Ascending aorta (tissue), 2 donors: ENCODE data around the gene MYLK2. TPM values are rescaled to one million over a fixed set of nuclear protein-coding genes. Genes with fewer than 3 reads are reported as not detected.

Source experiments
- DNase-seq, 2 donors: peaks; one replicate each; pipeline ENCODE4 v3.0.0-alpha.2; 2019; ENCODE audit warnings: low spot score in 2 of 2
- H3K27ac ChIP-seq, 2 donors: fragments of 200-600 bp; sonication (generic); one replicate each; pipeline ENCODE4 v1.5.1; 2016 to 2017; ENCODE audit warnings: mild to moderate bottlenecking in 1 of 2
- H3K27me3 ChIP-seq: fragments of 200-600 bp; sonication (generic); one replicate; pipeline ENCODE4 v1.5.1; 2017
- H3K36me3 ChIP-seq, 2 donors: fragments of 200-600 bp; sonication (generic); one replicate each; pipeline ENCODE4 v1.5.1; 2016
- H3K4me1 ChIP-seq, 2 donors: fragments of 200-600 bp; sonication (generic); one replicate each; pipeline ENCODE4 v1.5.1; 2016 to 2017; ENCODE audit warnings: mild to moderate bottlenecking in 1 of 2
- H3K4me3 ChIP-seq, 2 donors: fragments of 200-600 bp; sonication (generic); one replicate each; pipeline ENCODE4 v1.5.1; 2016 to 2017; ENCODE audit warnings: mild to moderate bottlenecking in 1 of 2
- H3K9me3 ChIP-seq, 2 donors: fragments of 200-600 bp; sonication (generic); one replicate each; pipeline ENCODE4 v1.5.1; 2016
- intact Hi-C: fragments of 100-400 bp; cut with DNase I; formaldehyde crosslinking; loops from one replicate; pipeline ENCODE4 v1.15.1; 2023
- total RNA-seq: library from RNA; depleted of rRNA; stranded (reverse); fragments of >200 nt; gene quantifications from one replicate; pipeline ENCODE4 v1.1.0, GENCODE V29; 2016
- TF ChIP-seq, protein P1 (sequence below), 3 experiments: fragments of 200-600 bp in 2 of 3; fragments of 450-650 bp in 1 of 3; sonication (generic) in 2 of 3; IDR thresholded peaks; one replicate each; pipeline ENCODE4 v1.5.1; 2016 to 2019; ENCODE audit warnings: antibody characterized with exemption in 3 of 3, mild to moderate bottlenecking in 1 of 3, moderate library complexity in 1 of 3

MYLK2 gene
- total RNA-seq, 1 donor from 2014 or later: not detected

DNA sequence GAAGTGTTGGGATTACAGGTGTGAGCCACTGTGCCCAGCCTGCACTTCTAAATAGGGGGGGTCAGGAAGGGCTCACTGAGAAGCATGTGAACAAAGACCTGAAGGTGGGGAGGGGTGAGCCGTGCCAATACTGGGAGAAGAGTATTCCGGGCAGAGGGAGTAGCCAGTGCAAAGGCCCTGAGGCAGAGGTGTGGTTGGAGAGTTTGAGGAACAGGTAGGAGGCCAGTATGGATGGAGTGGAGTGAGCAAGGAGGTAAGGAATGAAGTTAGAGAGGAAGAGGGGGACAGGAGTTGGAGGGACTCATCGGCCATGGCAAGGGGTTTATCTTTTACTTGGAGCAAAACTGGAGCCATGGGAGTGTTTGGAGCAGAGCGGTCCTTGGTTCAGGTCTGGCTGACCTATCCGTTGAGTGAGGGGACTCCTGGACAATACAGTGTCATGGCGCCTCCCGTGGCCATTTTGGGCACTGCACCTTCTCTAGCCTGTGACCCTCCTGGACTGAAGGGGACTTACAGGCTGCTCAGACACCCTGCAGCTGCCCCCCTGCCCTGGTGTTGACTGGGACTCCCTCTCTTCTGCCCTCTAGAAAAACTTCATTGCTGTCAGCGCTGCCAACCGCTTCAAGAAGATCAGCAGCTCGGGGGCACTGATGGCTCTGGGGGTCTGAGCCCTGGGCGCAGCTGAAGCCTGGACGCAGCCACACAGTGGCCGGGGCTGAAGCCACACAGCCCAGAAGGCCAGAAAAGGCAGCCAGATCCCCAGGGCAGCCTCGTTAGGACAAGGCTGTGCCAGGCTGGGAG is 14.2 kb downstream of the MYLK2 start:
- Histone ChIP-seq H3K36me3 (no peaks in the 10 kb centered on the region), H3K27me3 (no peaks in the 10 kb centered on the region), H3K4me3 (no peak overlapping the region), H3K27ac (peak overlapping the region in 1 of 2 donors; percentile 9), H3K9me3 (no peaks in the 10 kb centered on the region), H3K4me1 (peaks cover 23 to 31% of the 10 kb centered on the region in 2 donors)
- TF ChIP-seq, protein P1, sequence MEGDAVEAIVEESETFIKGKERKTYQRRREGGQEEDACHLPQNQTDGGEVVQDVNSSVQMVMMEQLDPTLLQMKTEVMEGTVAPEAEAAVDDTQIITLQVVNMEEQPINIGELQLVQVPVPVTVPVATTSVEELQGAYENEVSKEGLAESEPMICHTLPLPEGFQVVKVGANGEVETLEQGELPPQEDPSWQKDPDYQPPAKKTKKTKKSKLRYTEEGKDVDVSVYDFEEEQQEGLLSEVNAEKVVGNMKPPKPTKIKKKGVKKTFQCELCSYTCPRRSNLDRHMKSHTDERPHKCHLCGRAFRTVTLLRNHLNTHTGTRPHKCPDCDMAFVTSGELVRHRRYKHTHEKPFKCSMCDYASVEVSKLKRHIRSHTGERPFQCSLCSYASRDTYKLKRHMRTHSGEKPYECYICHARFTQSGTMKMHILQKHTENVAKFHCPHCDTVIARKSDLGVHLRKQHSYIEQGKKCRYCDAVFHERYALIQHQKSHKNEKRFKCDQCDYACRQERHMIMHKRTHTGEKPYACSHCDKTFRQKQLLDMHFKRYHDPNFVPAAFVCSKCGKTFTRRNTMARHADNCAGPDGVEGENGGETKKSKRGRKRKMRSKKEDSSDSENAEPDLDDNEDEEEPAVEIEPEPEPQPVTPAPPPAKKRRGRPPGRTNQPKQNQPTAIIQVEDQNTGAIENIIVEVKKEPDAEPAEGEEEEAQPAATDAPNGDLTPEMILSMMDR (IDR thresholded peaks at IDR 0.05): peak; percentile 59 to 85 (median 84)
- intact Hi-C loops: no loop called here
- no peak for DNase-seq

DNA sequence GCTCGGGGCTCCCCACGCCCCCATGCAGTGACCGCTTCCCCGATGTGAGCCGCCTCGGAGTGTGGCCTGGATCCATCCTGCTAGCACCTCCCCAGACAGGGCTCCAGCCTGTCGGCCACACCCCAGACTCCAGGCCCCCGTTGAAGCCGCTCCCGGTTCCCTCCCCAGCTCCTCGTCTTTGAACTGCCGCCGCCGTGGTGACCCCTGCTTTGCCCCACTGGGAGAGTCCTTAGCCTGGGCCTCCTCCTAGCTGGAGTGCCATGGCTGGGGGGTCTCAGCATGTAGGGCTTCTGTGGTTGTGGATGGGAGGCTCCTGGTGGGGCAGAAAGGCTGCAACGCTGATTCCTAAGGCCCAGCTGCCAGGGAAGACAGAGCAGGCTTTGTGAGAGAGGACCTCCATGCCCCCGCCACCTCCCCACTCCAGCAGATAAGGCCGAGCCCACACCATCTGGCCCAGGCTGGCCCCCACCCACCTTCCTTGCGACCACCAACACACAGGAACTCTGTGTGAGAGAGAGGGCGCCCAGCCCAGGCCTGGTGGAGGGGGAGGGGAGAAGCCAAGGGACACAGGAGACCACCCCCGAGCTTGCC is 14.9 kb downstream of the MYLK2 start:
- H3K4me3 ChIP-seq: no peak overlapping the region
- no peaks in the 10 kb centered on the region for H3K9me3 ChIP-seq
- H3K36me3 ChIP-seq: no peaks in the 10 kb centered on the region
- H3K27ac ChIP-seq: peak overlapping the region in 1 of 2 donors; percentile 9
- DNase-seq: no peak
- TF ChIP-seq, protein P1 (IDR thresholded peaks at IDR 0.05): no peak
- H3K4me1 ChIP-seq: peaks cover 23 to 38% of the 10 kb centered on the region in 2 donors
- H3K27me3 ChIP-seq: no peaks in the 10 kb centered on the region
- intact Hi-C loops: no loop called here

DNA sequence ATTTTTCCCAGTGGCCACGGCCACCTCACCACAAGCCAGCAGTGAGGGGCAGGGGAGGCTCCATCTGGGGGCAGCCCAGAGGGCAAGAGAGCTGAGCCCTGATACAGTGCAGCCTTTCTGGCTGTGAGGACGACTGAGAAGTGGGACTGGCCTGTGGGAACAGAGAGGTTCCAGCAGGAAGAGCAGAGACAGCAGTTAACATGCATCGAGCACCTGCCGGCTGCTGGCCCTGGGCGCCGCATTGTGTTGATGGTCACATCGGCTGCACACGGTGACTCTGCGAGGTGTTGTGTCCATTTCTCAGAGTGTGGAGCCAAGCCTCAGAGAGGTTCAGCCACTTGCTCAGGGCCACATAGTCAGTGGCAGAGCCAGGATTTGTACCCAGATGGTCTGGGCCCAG is 16.4 kb downstream of the MYLK2 start:
- H3K4me1 ChIP-seq: peaks cover 24 to 47% of the 10 kb centered on the region in 2 donors

DNA sequence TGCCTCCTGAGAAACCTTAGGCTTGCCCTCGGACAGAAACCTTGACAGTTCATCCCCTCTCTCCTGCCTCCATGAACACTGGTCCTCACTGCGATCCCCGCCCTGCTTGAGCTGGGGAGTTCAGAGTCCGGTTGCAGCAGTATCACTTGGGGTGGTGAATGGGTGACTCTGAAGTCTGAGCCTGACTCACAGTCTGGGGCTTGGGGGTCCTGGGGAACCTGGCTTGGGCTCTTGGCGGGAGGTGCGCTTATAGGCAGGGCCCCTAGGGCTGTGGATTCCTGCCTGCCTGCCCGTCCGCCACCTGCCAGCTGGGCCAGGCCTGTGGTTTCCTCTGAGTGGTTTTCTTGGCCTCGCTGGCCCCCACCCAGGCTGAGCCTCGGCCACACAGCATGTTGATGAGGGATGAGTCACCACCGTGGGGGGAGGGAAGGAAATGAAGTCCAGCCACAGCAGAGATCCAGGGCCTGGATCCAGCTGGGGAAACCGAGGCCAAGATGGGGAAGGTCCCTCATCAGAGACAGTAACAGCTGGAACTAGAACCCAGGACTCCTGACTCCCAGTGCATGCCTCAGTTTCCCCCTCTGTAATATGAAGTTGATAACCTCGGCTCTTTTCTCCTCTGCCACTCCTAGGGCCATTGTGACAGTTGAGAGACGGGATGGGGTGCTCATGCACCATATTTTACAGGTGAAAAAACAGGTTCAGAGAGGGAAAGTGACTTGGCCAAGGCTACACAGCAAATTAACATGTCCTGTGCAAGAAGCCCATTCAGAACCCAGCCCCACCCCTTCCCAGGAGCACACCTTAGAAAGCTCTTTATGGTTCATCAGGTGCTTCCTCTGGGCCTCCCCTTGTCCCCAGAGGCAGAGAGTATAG is 17.1 kb downstream of the MYLK2 start:
- H3K4me3 ChIP-seq: no peak overlapping the region
- H3K27me3 ChIP-seq: no peaks in the 10 kb centered on the region
- DNase-seq: peak; percentile 90 to 95
- intact Hi-C loops: loop anchor here (1.0 kb wide), 1 partner anchor 13 kb away; no protein-coding TSS in a partner anchor
- TF ChIP-seq, protein P1 (IDR thresholded peaks at IDR 0.05): no peak
- no peaks in the 10 kb centered on the region for H3K36me3 ChIP-seq
- H3K27ac ChIP-seq: peak overlapping the region; percentile 94 to 95
- H3K9me3 ChIP-seq: no peaks in the 10 kb centered on the region
- peaks cover 31 to 54% of the 10 kb centered on the region in 2 donors for H3K4me1 ChIP-seq

More for the DNA sequence above, 16.4 kb downstream of the MYLK2 start:
- peak overlapping the region; percentile 61 to 94 for H3K27ac ChIP-seq
- intact Hi-C loops: no loop called here
- DNase-seq: no peak
- H3K27me3 ChIP-seq: no peaks in the 10 kb centered on the region
- TF ChIP-seq, protein P1 (IDR thresholded peaks at IDR 0.05): no peak
- H3K36me3 ChIP-seq: no peaks in the 10 kb centered on the region
- no peak overlapping the region for H3K4me3 ChIP-seq
- no peaks in the 10 kb centered on the region for H3K9me3 ChIP-seq

DNA sequence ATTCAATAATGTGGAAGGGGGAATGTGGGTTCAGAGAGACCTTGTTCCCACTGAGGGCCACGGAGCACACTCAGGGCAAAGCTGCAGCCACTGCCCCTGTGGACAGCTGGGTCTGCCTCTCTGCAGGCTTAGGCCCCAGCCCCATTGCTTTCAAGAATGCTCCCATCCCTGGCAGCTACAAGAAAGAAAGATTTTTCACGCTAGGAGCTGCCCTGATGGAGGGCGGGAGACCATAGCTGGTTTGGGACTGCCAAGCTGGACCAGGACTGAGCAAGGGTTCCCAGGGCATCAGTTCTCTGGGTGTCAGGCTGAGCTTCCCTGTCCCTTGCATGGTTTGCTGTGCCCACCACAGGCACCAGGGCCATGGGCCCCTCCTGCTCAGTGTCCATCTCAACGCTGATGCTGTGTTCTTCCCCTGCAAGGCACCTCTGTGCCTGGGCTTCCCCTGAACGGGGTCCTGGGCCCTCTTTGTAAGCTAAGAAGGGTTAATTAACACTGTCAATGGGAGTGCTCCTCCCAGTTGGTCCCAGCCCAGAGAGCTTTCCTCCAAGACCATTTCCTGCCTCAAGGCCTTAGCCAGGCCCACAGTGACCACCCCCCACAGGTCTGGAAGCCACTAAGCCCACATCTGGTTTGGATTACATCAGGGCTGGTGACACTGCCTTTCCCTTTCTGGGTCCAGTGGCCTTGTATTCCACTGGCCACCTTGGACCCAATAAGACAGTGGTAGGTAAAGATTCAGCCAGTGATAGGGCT is 17.9 kb downstream of the MYLK2 start:
- no peaks in the 10 kb centered on the region for H3K9me3 ChIP-seq
- H3K27me3 ChIP-seq: no peaks in the 10 kb centered on the region
- peaks cover 36 to 60% of the 10 kb centered on the region in 2 donors for H3K4me1 ChIP-seq
- peak overlapping the region; percentile 94 to 95 for H3K27ac ChIP-seq
- TF ChIP-seq, protein P1 (IDR thresholded peaks at IDR 0.05): no peak
- H3K4me3 ChIP-seq: no peak overlapping the region
- intact Hi-C loops: loop anchor here (1.0 kb wide), 1 partner anchor 14 kb away; no protein-coding TSS in a partner anchor
- DNase-seq: no peak
- no peaks in the 10 kb centered on the region for H3K36me3 ChIP-seq
